Measurements from ENCODE around the gene MUSK. TPM values are rescaled to one million over a fixed set of nuclear protein-coding genes. Genes with fewer than 3 reads are reported as not detected.

The MUSK gene
- total RNA-seq, 1 experiment from 2014 or later, result not detected

DNA sequence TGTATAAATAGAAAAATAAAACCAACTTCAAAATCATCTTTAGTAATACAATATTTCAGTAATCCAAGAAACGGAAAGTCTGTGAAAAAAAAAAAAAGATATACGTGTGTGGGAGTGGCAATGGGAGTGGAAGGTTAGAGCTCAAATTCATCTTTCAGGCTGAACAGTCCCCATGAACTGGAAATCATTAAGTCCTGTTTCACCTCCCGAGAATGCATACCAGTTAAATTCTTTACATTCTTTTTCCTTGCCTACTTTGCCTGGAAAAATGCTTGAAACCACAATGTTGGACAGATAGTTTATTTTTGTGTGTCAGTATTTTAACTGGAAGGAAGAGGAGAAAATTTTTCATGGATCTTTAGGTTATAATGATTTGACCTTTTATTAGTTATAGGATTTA is 166.8 kb downstream of the MUSK start:
- H3K27me3 ChIP-seq (ENCODE audit: control insufficient read depth, insufficient read depth, low read length), result no peaks in the 10 kb centered on the region
- TF ChIP-seq, protein P1, sequence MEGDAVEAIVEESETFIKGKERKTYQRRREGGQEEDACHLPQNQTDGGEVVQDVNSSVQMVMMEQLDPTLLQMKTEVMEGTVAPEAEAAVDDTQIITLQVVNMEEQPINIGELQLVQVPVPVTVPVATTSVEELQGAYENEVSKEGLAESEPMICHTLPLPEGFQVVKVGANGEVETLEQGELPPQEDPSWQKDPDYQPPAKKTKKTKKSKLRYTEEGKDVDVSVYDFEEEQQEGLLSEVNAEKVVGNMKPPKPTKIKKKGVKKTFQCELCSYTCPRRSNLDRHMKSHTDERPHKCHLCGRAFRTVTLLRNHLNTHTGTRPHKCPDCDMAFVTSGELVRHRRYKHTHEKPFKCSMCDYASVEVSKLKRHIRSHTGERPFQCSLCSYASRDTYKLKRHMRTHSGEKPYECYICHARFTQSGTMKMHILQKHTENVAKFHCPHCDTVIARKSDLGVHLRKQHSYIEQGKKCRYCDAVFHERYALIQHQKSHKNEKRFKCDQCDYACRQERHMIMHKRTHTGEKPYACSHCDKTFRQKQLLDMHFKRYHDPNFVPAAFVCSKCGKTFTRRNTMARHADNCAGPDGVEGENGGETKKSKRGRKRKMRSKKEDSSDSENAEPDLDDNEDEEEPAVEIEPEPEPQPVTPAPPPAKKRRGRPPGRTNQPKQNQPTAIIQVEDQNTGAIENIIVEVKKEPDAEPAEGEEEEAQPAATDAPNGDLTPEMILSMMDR (IDR thresholded peaks at IDR 0.05), result no peak
- TF ChIP-seq TCF7L2 (IDR thresholded peaks at IDR 0.05; ENCODE audit: low read depth, low read length) (no peak), POLR2AphosphoS5 (IDR thresholded peaks at IDR 0.05; ENCODE audit: low read depth, low read length) (no peak), SIN3A (IDR thresholded peaks at IDR 0.05; ENCODE audit: borderline replicate concordance, insufficient read depth, low read depth, low read length) (no peak)
- TF ChIP-seq, protein P2, sequence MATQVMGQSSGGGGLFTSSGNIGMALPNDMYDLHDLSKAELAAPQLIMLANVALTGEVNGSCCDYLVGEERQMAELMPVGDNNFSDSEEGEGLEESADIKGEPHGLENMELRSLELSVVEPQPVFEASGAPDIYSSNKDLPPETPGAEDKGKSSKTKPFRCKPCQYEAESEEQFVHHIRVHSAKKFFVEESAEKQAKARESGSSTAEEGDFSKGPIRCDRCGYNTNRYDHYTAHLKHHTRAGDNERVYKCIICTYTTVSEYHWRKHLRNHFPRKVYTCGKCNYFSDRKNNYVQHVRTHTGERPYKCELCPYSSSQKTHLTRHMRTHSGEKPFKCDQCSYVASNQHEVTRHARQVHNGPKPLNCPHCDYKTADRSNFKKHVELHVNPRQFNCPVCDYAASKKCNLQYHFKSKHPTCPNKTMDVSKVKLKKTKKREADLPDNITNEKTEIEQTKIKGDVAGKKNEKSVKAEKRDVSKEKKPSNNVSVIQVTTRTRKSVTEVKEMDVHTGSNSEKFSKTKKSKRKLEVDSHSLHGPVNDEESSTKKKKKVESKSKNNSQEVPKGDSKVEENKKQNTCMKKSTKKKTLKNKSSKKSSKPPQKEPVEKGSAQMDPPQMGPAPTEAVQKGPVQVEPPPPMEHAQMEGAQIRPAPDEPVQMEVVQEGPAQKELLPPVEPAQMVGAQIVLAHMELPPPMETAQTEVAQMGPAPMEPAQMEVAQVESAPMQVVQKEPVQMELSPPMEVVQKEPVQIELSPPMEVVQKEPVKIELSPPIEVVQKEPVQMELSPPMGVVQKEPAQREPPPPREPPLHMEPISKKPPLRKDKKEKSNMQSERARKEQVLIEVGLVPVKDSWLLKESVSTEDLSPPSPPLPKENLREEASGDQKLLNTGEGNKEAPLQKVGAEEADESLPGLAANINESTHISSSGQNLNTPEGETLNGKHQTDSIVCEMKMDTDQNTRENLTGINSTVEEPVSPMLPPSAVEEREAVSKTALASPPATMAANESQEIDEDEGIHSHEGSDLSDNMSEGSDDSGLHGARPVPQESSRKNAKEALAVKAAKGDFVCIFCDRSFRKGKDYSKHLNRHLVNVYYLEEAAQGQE (IDR thresholded peaks at IDR 0.05; ENCODE audit: insufficient read depth in 1 of 2, low read depth in 2 of 2, low read length in 1 of 2), result no peak
- ChIA-PET POLR2A (no interaction called here), CTCF (no interaction called here)
- no peaks in the 10 kb centered on the region for H3K36me3 ChIP-seq (ENCODE audit: control insufficient read depth, insufficient read depth, low read length)
- ATAC-seq (peak; percentile 56; the same call in 1 of the 2 replicates), DNase-seq (ENCODE audit: low read depth, low spot score) (no peak)
- no peak overlapping the region for H3K27ac ChIP-seq (ENCODE audit: low read length)
- H3K4me1 ChIP-seq (ENCODE audit: control insufficient read depth, insufficient read depth, low read length), result no peaks in the 10 kb centered on the region
- BruUV-seq (replicated peaks), result no TSS peak
- in situ Hi-C loops (cut with HindIII; ENCODE audit: low pct_unique_long_range_greater_than_20kb, low sequenced_read_pairs), result no loop called here
- no peak overlapping the region for H3K4me3 ChIP-seq (ENCODE audit: low read depth in 2 of 2, low read length in 2 of 2)
- intact Hi-C loops (cut with micrococcal nuclease; ENCODE audit: unreplicated experiment), result no loop called here
- H3K9me3 ChIP-seq (ENCODE audit: control insufficient read depth, insufficient read depth, low read depth, low read length), result no peaks in the 10 kb centered on the region

DNA sequence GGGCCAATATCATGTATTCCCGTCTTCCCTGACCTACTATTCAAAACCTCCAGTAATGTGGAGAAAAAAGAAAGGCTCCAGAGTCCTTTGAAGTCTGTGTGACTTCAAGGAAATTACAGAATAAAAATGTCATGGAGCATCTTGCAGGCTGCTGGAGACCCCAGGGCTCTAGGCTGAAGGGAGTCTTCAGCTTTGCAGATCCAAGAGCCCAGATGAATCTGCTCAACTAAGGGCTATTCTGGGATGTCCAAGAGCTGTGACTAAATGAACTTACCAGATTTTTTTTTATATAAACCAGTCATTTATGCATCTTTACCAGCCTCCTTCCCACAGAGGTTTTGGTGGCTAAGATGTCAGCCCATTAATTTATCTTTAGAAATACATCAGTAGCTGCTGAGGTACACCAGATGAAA is 167.3 kb downstream of the MUSK start:
- no peak overlapping the region for H3K27ac ChIP-seq (ENCODE audit: low read length)
- no peak overlapping the region for H3K4me3 ChIP-seq (ENCODE audit: low read depth in 2 of 2, low read length in 2 of 2)
- intact Hi-C loops (cut with micrococcal nuclease; ENCODE audit: unreplicated experiment) (no loop called here), in situ Hi-C loops (cut with HindIII; ENCODE audit: low pct_unique_long_range_greater_than_20kb, low sequenced_read_pairs) (no loop called here)
- ATAC-seq (no peak), DNase-seq (ENCODE audit: low read depth, low spot score) (no peak)
- ChIA-PET POLR2A (no interaction called here), CTCF (no interaction called here)
- no peak for TF ChIP-seq POLR2AphosphoS5 (IDR thresholded peaks at IDR 0.05; ENCODE audit: low read depth, low read length)
- TF ChIP-seq TCF7L2 (IDR thresholded peaks at IDR 0.05; ENCODE audit: low read depth, low read length), result no peak
- no peak for TF ChIP-seq SIN3A (IDR thresholded peaks at IDR 0.05; ENCODE audit: borderline replicate concordance, insufficient read depth, low read depth, low read length)
- BruUV-seq (replicated peaks), result no TSS peak
- no peaks in the 10 kb centered on the region for H3K9me3 ChIP-seq (ENCODE audit: control insufficient read depth, insufficient read depth, low read depth, low read length)
- no peaks in the 10 kb centered on the region for H3K36me3 ChIP-seq (ENCODE audit: control insufficient read depth, insufficient read depth, low read length)
- no peaks in the 10 kb centered on the region for H3K27me3 ChIP-seq (ENCODE audit: control insufficient read depth, insufficient read depth, low read length)
- no peaks in the 10 kb centered on the region for H3K4me1 ChIP-seq (ENCODE audit: control insufficient read depth, insufficient read depth, low read length)

DNA sequence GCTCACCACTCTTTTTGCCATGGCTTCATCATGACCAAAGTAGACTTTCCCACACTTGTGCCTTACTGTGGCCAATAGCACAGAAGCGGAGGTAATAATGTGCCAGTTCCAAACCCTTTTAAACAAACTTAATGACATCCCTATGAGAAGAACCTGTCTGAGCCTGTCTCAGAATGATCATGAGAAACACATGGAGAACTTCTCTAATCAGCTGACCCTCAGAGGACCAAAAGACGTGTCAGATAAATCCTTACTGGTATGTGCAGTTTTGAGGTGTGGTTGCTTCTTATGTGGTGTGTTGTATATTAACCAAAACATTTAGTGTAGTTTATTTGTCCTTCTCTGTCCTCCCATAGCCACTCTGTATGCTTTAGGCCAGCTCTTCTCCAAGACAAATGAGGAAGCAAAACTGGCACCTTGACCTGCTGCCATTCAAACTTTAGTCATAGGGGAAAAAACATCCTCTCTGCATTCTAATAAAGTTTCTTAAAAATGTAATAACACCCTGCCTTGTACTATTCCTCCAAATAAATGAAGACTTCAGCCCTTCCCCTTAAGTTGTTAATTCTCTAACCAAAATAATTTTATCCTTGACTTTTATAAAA is 168.9 kb downstream of the MUSK start:
- POLR2A ChIA-PET, result no interaction called here
- Histone ChIP-seq H3K27ac (ENCODE audit: low read length) (no peak overlapping the region), H3K27me3 (ENCODE audit: control insufficient read depth, insufficient read depth, low read length) (no peaks in the 10 kb centered on the region), H3K36me3 (ENCODE audit: control insufficient read depth, insufficient read depth, low read length) (no peaks in the 10 kb centered on the region), H3K4me1 (ENCODE audit: control insufficient read depth, insufficient read depth, low read length) (no peaks in the 10 kb centered on the region), H3K9me3 (ENCODE audit: control insufficient read depth, insufficient read depth, low read depth, low read length) (no peaks in the 10 kb centered on the region), H3K4me3 (ENCODE audit: low read depth in 2 of 2, low read length in 2 of 2) (no peak overlapping the region)
- in situ Hi-C loops (cut with HindIII; ENCODE audit: low pct_unique_long_range_greater_than_20kb, low sequenced_read_pairs) (no loop called here), intact Hi-C loops (cut with micrococcal nuclease; ENCODE audit: unreplicated experiment) (no loop called here)
- BruUV-seq (replicated peaks), result no TSS peak
- no peak for TF ChIP-seq TCF7L2 (IDR thresholded peaks at IDR 0.05; ENCODE audit: low read depth, low read length)
- no peak for TF ChIP-seq SIN3A (IDR thresholded peaks at IDR 0.05; ENCODE audit: borderline replicate concordance, insufficient read depth, low read depth, low read length)
- TF ChIP-seq, protein P2 (IDR thresholded peaks at IDR 0.05; ENCODE audit: insufficient read depth in 1 of 2, low read depth in 2 of 2, low read length in 1 of 2), result no peak
- TF ChIP-seq, protein P1 (IDR thresholded peaks at IDR 0.05), result no peak
- TF ChIP-seq POLR2AphosphoS5 (IDR thresholded peaks at IDR 0.05; ENCODE audit: low read depth, low read length), result no peak
- no peak for ATAC-seq
- DNase-seq (ENCODE audit: low read depth, low spot score), result no peak
- CTCF ChIA-PET, result no interaction called here

Measured in Panc1 (cell line).